WTC11 (cell line): ENCODE data around the gene TMEM140. TPM values are rescaled to one million over a fixed set of nuclear protein-coding genes. Genes with fewer than 3 reads are reported as not detected.

Experiments
- ATAC-seq: fragments of 200-7000 bp; cut with Tn5 transposase; 2 replicates; pipeline ENCODE4 v1.10.0; 2021; ENCODE audit warnings: mild to moderate bottlenecking, moderate library complexity
- CTCF ChIA-PET: fragments of 300-600 bp; sonication (Branson Sonifier 250); formaldehyde crosslinking; loops from one replicate; lab custom pipeline; 2021; ENCODE audit warnings: antibody characterized with exemption; lab: Charles Lee
- POLR2A ChIA-PET: fragments of 350-600 bp; sonication (Branson Sonifier 250); formaldehyde crosslinking; loops from one replicate; lab custom pipeline; 2021; ENCODE audit warnings: antibody characterized with exemption; lab: Charles Lee
- DNase-seq: peaks from one replicate; pipeline ENCODE4 v3.0.0; 2021; ENCODE audit warnings: low spot score
- H3K27ac Mint-ChIP-seq: 2 replicates; pipeline ENCODE4 v1.8.0; 2021; ENCODE audit warnings: mixed read lengths
- H3K27me3 Mint-ChIP-seq: 2 replicates; pipeline ENCODE4 v1.8.0; 2021; ENCODE audit warnings: low read depth, mild to moderate bottlenecking, moderate library complexity, mixed read lengths
- H3K36me3 Mint-ChIP-seq: 2 replicates; pipeline ENCODE4 v1.8.0; 2021; ENCODE audit warnings: mixed read lengths
- H3K4me1 Mint-ChIP-seq: 2 replicates; pipeline ENCODE4 v1.8.0; 2022; ENCODE audit warnings: mixed read lengths
- H3K4me3 Mint-ChIP-seq: 2 replicates; pipeline ENCODE4 v1.8.0; 2021; ENCODE audit warnings: mild to moderate bottlenecking, moderate library complexity, mixed read lengths
- H3K9me3 Mint-ChIP-seq: 2 replicates; pipeline ENCODE4 v1.8.0; 2021; ENCODE audit warnings: mixed read lengths
- ESRRA ChIP-seq: sonication (generic); formaldehyde crosslinking; IDR thresholded peaks from 2 replicates; pipeline ENCODE4 v1.8.1; 2022; ENCODE audit warnings: mild to moderate bottlenecking, missing genetic modification reagents, borderline replicate concordance
- ETV6 ChIP-seq: sonication (generic); formaldehyde crosslinking; IDR thresholded peaks from 2 replicates; pipeline ENCODE4 v1.8.1; 2022; ENCODE audit warnings: mild to moderate bottlenecking, missing genetic modification reagents
- NFATC4 ChIP-seq: fragments of 250-450 bp; sonication (Bioruptor Pico); IDR thresholded peaks from 2 replicates; pipeline ENCODE4 v1.9.0; 2021; ENCODE audit warnings: mild to moderate bottlenecking
- NFE2L1 ChIP-seq: sonication (generic); formaldehyde crosslinking; IDR thresholded peaks from 2 replicates; pipeline ENCODE4 v1.8.1; 2023; ENCODE audit warnings: missing genetic modification reagents
- TEAD1 ChIP-seq: sonication (generic); formaldehyde crosslinking; IDR thresholded peaks from 2 replicates; pipeline ENCODE4 v1.8.0; 2022; ENCODE audit warnings: mild to moderate bottlenecking, missing genetic modification reagents
- microRNA-seq: library from miRNA; unstranded; fragments of <30 nt; microRNA quantifications from one replicate; pipeline ENCODE4 v1.2.0, GENCODE V29; 2022; ENCODE audit warnings: borderline number of aligned reads
- total RNA-seq: library from RNA; stranded (reverse); gene quantifications from 3 replicates; pipeline ENCODE4 v1.2.3, GENCODE V29; 2021
- TF ChIP-seq, protein P1 (sequence below): sonication (generic); formaldehyde crosslinking; IDR thresholded peaks from 2 replicates; pipeline ENCODE4 v1.8.0; 2022; ENCODE audit warnings: mild to moderate bottlenecking, missing genetic modification reagents
- TF ChIP-seq, protein P2 (sequence below): sonication (generic); formaldehyde crosslinking; conservative IDR thresholded peaks from 2 replicates; pipeline ENCODE4 v1.8.1; 2023; ENCODE audit warnings: mild to moderate bottlenecking, low read depth, missing genetic modification reagents, moderate library complexity
- TF ChIP-seq, protein P3 (sequence below): sonication (generic); formaldehyde crosslinking; conservative IDR thresholded peaks from 2 replicates; pipeline ENCODE4 v1.8.1; 2022; ENCODE audit warnings: mild to moderate bottlenecking, missing genetic modification reagents
- TF ChIP-seq, protein P4 (sequence below): sonication (generic); formaldehyde crosslinking; IDR thresholded peaks from 2 replicates; pipeline ENCODE4 v1.8.1; 2022; ENCODE audit warnings: low read depth, missing genetic modification reagents, borderline replicate concordance
- TF ChIP-seq, protein P5 (sequence below): sonication (generic); formaldehyde crosslinking; IDR thresholded peaks from 2 replicates; pipeline ENCODE4 v1.8.0; 2023; ENCODE audit warnings: missing genetic modification reagents

The TMEM140 gene
- total RNA-seq, 1 experiment from 2014 or later = not detected

DNA sequence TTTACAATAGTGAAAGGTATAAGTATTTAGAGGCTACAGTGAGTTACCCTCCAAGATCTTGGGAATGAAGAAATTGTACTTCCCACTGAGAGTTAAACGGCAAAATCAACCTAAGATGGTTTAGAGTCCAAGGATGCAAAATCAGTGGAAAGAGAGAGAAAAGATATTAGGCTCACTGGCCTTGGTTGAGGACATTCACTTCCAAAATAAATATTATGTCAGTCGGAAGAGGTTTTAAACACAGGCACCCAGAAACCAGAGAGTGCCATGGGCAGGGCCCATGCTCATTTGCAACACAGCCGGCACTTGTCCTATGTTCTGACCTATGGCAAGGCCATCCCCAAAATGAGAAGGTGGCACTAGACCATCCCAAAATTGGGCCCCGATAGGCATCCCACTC lies 67.3 kb downstream of the TMEM140 start:
- H3K36me3 Mint-ChIP-seq = peaks cover 2% of the 10 kb centered on the region
- ChIA-PET CTCF (no interaction called here), POLR2A (no interaction called here)
- H3K27me3 Mint-ChIP-seq = peaks cover 10% of the 10 kb centered on the region
- no peak overlapping the region for H3K4me3 Mint-ChIP-seq
- TF ChIP-seq, protein P1, sequence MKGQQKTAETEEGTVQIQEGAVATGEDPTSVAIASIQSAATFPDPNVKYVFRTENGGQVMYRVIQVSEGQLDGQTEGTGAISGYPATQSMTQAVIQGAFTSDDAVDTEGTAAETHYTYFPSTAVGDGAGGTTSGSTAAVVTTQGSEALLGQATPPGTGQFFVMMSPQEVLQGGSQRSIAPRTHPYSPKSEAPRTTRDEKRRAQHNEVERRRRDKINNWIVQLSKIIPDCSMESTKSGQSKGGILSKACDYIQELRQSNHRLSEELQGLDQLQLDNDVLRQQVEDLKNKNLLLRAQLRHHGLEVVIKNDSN (CRISPR knock-in tag) = no peak
- TF ChIP-seq, protein P2, sequence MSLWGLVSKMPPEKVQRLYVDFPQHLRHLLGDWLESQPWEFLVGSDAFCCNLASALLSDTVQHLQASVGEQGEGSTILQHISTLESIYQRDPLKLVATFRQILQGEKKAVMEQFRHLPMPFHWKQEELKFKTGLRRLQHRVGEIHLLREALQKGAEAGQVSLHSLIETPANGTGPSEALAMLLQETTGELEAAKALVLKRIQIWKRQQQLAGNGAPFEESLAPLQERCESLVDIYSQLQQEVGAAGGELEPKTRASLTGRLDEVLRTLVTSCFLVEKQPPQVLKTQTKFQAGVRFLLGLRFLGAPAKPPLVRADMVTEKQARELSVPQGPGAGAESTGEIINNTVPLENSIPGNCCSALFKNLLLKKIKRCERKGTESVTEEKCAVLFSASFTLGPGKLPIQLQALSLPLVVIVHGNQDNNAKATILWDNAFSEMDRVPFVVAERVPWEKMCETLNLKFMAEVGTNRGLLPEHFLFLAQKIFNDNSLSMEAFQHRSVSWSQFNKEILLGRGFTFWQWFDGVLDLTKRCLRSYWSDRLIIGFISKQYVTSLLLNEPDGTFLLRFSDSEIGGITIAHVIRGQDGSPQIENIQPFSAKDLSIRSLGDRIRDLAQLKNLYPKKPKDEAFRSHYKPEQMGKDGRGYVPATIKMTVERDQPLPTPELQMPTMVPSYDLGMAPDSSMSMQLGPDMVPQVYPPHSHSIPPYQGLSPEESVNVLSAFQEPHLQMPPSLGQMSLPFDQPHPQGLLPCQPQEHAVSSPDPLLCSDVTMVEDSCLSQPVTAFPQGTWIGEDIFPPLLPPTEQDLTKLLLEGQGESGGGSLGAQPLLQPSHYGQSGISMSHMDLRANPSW (CRISPR knock-in tag) = no peak
- no peak for TF ChIP-seq ETV6
- no peak overlapping the region for H3K27ac Mint-ChIP-seq
- peaks cover 2% of the 10 kb centered on the region for H3K9me3 Mint-ChIP-seq
- no peak for ATAC-seq
- DNase-seq = no peak
- H3K4me1 Mint-ChIP-seq = peaks cover 23% of the 10 kb centered on the region

DNA sequence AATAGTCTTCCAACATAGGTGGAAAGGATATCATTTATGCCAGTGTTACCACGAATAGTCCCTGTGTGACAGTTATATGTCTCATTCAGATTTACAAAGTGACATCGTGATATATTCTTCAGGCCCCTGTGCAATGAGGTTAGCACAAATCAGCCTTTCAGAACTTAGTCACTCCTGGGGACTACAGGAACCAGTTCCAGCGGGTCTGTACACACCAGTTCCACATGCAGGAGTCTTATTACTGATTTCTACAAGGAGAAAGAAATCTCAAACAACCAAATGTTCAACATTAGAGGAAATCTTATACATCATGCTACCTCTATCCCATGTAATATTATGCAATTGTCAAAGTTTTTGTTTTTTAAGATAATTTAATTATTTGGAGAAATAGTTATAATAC lies 67.8 kb downstream of the TMEM140 start:
- peaks cover 7% of the 10 kb centered on the region for H3K36me3 Mint-ChIP-seq
- POLR2A ChIA-PET = no interaction called here
- ATAC-seq = no peak
- H3K9me3 Mint-ChIP-seq = peaks cover 7% of the 10 kb centered on the region
- CTCF ChIA-PET = no interaction called here
- peaks cover 25% of the 10 kb centered on the region for H3K4me1 Mint-ChIP-seq
- no peak overlapping the region for H3K4me3 Mint-ChIP-seq
- H3K27me3 Mint-ChIP-seq = peaks cover 5% of the 10 kb centered on the region
- TF ChIP-seq, protein P3, sequence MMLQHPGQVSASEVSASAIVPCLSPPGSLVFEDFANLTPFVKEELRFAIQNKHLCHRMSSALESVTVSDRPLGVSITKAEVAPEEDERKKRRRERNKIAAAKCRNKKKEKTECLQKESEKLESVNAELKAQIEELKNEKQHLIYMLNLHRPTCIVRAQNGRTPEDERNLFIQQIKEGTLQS (CRISPR knock-in tag) = no peak
- TF ChIP-seq ESRRA (CRISPR knock-in tag) (no peak), NFE2L1 (CRISPR knock-in tag) (no peak), TEAD1 (CRISPR knock-in tag) (no peak), NFATC4 (CRISPR knock-in tag) (no peak)
- TF ChIP-seq, protein P4, sequence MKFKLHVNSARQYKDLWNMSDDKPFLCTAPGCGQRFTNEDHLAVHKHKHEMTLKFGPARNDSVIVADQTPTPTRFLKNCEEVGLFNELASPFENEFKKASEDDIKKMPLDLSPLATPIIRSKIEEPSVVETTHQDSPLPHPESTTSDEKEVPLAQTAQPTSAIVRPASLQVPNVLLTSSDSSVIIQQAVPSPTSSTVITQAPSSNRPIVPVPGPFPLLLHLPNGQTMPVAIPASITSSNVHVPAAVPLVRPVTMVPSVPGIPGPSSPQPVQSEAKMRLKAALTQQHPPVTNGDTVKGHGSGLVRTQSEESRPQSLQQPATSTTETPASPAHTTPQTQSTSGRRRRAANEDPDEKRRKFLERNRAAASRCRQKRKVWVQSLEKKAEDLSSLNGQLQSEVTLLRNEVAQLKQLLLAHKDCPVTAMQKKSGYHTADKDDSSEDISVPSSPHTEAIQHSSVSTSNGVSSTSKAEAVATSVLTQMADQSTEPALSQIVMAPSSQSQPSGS (CRISPR knock-in tag) = no peak
- TF ChIP-seq, protein P5, sequence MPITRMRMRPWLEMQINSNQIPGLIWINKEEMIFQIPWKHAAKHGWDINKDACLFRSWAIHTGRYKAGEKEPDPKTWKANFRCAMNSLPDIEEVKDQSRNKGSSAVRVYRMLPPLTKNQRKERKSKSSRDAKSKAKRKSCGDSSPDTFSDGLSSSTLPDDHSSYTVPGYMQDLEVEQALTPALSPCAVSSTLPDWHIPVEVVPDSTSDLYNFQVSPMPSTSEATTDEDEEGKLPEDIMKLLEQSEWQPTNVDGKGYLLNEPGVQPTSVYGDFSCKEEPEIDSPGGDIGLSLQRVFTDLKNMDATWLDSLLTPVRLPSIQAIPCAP (CRISPR knock-in tag) = no peak
- TF ChIP-seq, all 79 proteins: peak for 0
- no peak for DNase-seq
- H3K27ac Mint-ChIP-seq = no peak overlapping the region

Small RNAs within 50 kb of the gene (microRNA-seq; reads per million reads assigned to microRNA genes)
- not detected for gene MIR6509

Other genes starting within 250 kb of the TMEM140 start
- 1.6 to 2.1 TPM (median 2.0 TPM) in 3 replicates for gene AGBL3, start 161.6 kb upstream of the TMEM140 start, total RNA-seq
- gene CYREN, start 22.6 kb downstream of the TMEM140 start, total RNA-seq = 37.9 to 43.0 TPM (median 41.4 TPM) in 3 replicates
- gene WDR91, start 63.5 kb downstream of the TMEM140 start, total RNA-seq = 8.8 to 12.0 TPM (median 10.2 TPM) in 3 replicates
- gene STRA8, start 85.8 kb downstream of the TMEM140 start, total RNA-seq = not detected in 3 replicates